OCI-LY7 (cell line): ENCODE data around the gene TAAR5. TPM values are rescaled to one million over a fixed set of nuclear protein-coding genes. Genes with fewer than 3 reads are reported as not detected.

Experiments
- BruUV-seq: library from RNA; stranded (reverse); fragments of 400-500 nt; replicated peaks from 2 replicates; lab custom pipeline; 2021; lab: Mats Ljungman, UMichigan
- CTCF ChIA-PET: fragments of 300-600 bp; sonication (Branson Sonifier 250); formaldehyde crosslinking; loops from one replicate; lab custom pipeline; 2022; ENCODE audit warnings: antibody characterized with exemption; ENCODE audit not compliant: unreplicated experiment; lab: Charles Lee
- POLR2A ChIA-PET: fragments of 300-600 bp; sonication (Branson Sonifier 250); formaldehyde crosslinking; loops from one replicate; lab custom pipeline; 2022; ENCODE audit warnings: antibody characterized with exemption; lab: Charles Lee
- DNase-seq: peaks from one replicate; pipeline ENCODE4 v3.0.0-alpha.2; 2015; ENCODE audit warnings: low spot score
- H2AFZ ChIP-seq: fragments of 200-600 bp; sonication (generic), shearing (Covaris generic); 2 replicates; pipeline ENCODE4 v1.6.1; 2014; ENCODE audit warnings: mild to moderate bottlenecking, antibody characterized with exemption, low read length, moderate library complexity
- H3K27ac ChIP-seq: fragments of 200-600 bp; sonication (generic); 2 replicates; pipeline ENCODE4 v1.5.1; 2014; ENCODE audit warnings: mixed run types, low read depth, mild to moderate bottlenecking, moderate library complexity, low read length, inconsistent platforms; ENCODE audit not compliant: poor library complexity, severe bottlenecking
- H3K36me3 ChIP-seq: fragments of 200-600 bp; sonication (generic); 2 replicates; pipeline ENCODE4 v1.6.1; 2014; ENCODE audit warnings: mild to moderate bottlenecking, antibody characterized with exemption, low read length, moderate library complexity, mixed read lengths; ENCODE audit not compliant: insufficient read depth
- H3K4me1 ChIP-seq: fragments of 200-600 bp; sonication (generic); 2 replicates; pipeline ENCODE4 v1.5.1; 2014; ENCODE audit warnings: mild to moderate bottlenecking, low read length; ENCODE audit not compliant: insufficient read depth, poor library complexity, severe bottlenecking
- H3K4me2 ChIP-seq: fragments of 200-600 bp; sonication (generic); 2 replicates; pipeline ENCODE4 v1.6.1; 2014; ENCODE audit warnings: mild to moderate bottlenecking, low read length
- H3K4me3 ChIP-seq: fragments of 200-600 bp; sonication (generic); 2 replicates; pipeline ENCODE4 v1.5.1; 2014; ENCODE audit warnings: mild to moderate bottlenecking, low read depth, low read length; ENCODE audit not compliant: poor library complexity, severe bottlenecking
- H3K79me2 ChIP-seq: fragments of 200-600 bp; sonication (generic); 2 replicates; pipeline ENCODE4 v1.6.1; 2016; ENCODE audit warnings: low read depth, mild to moderate bottlenecking, low read length, moderate library complexity, mixed read lengths; ENCODE audit not compliant: insufficient read depth
- H3K9me2 ChIP-seq: fragments of 200-600 bp; sonication (generic); 2 replicates; pipeline ENCODE4 v1.6.1; 2016; ENCODE audit warnings: mild to moderate bottlenecking, low read length, mixed read lengths; ENCODE audit not compliant: insufficient read depth
- H3K9me3 ChIP-seq: fragments of 200-600 bp; sonication (generic); 2 replicates; pipeline ENCODE4 v1.6.1; 2014; ENCODE audit warnings: mild to moderate bottlenecking, mixed run types, low read length, mixed read lengths
- H4K20me1 ChIP-seq: fragments of 200-600 bp; sonication (generic); 2 replicates; pipeline ENCODE4 v1.6.1; 2014; ENCODE audit warnings: mild to moderate bottlenecking, antibody characterized with exemption, low read length, moderate library complexity, mixed read lengths; ENCODE audit not compliant: insufficient read depth
- EZH2phosphoT487 ChIP-seq: fragments of 200-600 bp; sonication (generic); IDR thresholded peaks from 2 replicates; pipeline ENCODE4 v1.6.1; 2018; ENCODE audit warnings: low read depth, borderline replicate concordance, mild to moderate bottlenecking, mixed run types, antibody characterized with exemption, low read length, moderate library complexity, mixed read lengths
- intact Hi-C: fragments of 100-400 bp; cut with micrococcal nuclease; formaldehyde crosslinking; loops from one replicate; pipeline ENCODE4 v1.10.0; 2022; ENCODE audit not compliant: unreplicated experiment
- total RNA-seq, 2 experiments: library from RNA; depleted of rRNA in 1 of 2; stranded (reverse); fragments of >200 nt in 1 of 2; shearing (Covaris generic) in 1 of 2; gene quantifications; 2 replicates each; pipeline ENCODE4 v1.2.3, GENCODE V29; 2014 to 2022
- TF ChIP-seq, protein P1 (sequence below): fragments of 200-600 bp; sonication (generic); conservative IDR thresholded peaks from 2 replicates; pipeline ENCODE4 v1.5.1; 2014; ENCODE audit warnings: mild to moderate bottlenecking, antibody characterized with exemption, low read length, moderate library complexity, mixed read lengths

TAAR5 gene
- total RNA-seq, 2 experiments from 2014 or later = not detected

GRCh38 chr6:132614554-132614953 lies 25.0 kb upstream of the TAAR5 start:
- Histone ChIP-seq H3K9me2 (no peaks in the 10 kb centered on the region), H3K4me1 (no peaks in the 10 kb centered on the region), H3K4me3 (peak overlapping the region; percentile 37), H3K79me2 (no peaks in the 10 kb centered on the region), H3K9me3 (no peaks in the 10 kb centered on the region), H4K20me1 (no peaks in the 10 kb centered on the region), H3K36me3 (no peaks in the 10 kb centered on the region), H3K4me2 (peak overlapping the region; percentile 51), H3K27ac (no peak overlapping the region), H2AFZ (peak overlapping the region; percentile 66; the same call in 1 of the 2 replicates)
- POLR2A ChIA-PET = no interaction called here
- CTCF ChIA-PET = no interaction called here
- DNase-seq = no peak
- BruUV-seq = no TSS peak
- intact Hi-C loops = no loop called here
- TF ChIP-seq, protein P1, sequence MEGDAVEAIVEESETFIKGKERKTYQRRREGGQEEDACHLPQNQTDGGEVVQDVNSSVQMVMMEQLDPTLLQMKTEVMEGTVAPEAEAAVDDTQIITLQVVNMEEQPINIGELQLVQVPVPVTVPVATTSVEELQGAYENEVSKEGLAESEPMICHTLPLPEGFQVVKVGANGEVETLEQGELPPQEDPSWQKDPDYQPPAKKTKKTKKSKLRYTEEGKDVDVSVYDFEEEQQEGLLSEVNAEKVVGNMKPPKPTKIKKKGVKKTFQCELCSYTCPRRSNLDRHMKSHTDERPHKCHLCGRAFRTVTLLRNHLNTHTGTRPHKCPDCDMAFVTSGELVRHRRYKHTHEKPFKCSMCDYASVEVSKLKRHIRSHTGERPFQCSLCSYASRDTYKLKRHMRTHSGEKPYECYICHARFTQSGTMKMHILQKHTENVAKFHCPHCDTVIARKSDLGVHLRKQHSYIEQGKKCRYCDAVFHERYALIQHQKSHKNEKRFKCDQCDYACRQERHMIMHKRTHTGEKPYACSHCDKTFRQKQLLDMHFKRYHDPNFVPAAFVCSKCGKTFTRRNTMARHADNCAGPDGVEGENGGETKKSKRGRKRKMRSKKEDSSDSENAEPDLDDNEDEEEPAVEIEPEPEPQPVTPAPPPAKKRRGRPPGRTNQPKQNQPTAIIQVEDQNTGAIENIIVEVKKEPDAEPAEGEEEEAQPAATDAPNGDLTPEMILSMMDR = no peak
- TF ChIP-seq EZH2phosphoT487 = no peak

GRCh38 chr6:132612449-132613108 lies 23.0 kb upstream of the TAAR5 start:
- H3K9me2 ChIP-seq = no peaks in the 10 kb centered on the region
- no peak overlapping the region for H3K4me3 ChIP-seq
- BruUV-seq = no TSS peak
- H4K20me1 ChIP-seq = no peaks in the 10 kb centered on the region
- no peaks in the 10 kb centered on the region for H3K36me3 ChIP-seq
- H3K4me1 ChIP-seq = no peaks in the 10 kb centered on the region
- no peaks in the 10 kb centered on the region for H3K9me3 ChIP-seq
- H2AFZ ChIP-seq = no peak overlapping the region
- TF ChIP-seq, protein P1 = no peak
- no peak for TF ChIP-seq EZH2phosphoT487
- CTCF ChIA-PET = no interaction called here
- H3K27ac ChIP-seq = no peak overlapping the region
- POLR2A ChIA-PET = interaction anchor here (1.6 kb wide), 1 partner anchor 13 kb away, joined by 5 read pairs; no protein-coding TSS in a partner anchor
- DNase-seq = no peak
- no peaks in the 10 kb centered on the region for H3K79me2 ChIP-seq
- H3K4me2 ChIP-seq = no peak overlapping the region
- intact Hi-C loops = no loop called here

DNA sequence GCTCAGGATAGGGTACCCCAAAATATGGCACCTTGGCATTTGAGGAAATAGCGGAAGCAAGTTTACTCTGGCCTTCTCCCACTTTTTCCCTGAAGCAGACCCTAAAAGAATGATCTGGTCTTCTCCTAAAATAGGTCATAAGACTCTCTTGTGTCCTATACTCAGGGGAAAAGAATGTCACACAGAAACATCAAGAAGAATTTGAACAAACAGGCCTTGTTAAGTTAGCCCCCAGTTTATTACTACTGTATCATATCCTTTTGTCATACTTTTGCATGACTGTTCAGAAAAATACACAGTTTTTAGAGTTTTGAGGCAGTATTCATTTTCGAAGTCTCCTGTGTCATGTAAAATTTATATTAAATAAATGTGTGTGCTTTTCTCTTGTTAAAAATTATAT lies 22.1 kb upstream of the TAAR5 start:
- intact Hi-C loops = no loop called here
- ChIA-PET CTCF (no interaction called here), POLR2A (no interaction called here)
- TF ChIP-seq EZH2phosphoT487 = no peak
- TF ChIP-seq, protein P1 = no peak
- Histone ChIP-seq H3K36me3 (no peaks in the 10 kb centered on the region), H4K20me1 (no peaks in the 10 kb centered on the region), H3K27ac (no peak overlapping the region), H3K9me2 (no peaks in the 10 kb centered on the region), H3K4me3 (no peak overlapping the region), H3K4me1 (no peaks in the 10 kb centered on the region), H2AFZ (no peak overlapping the region), H3K9me3 (no peaks in the 10 kb centered on the region), H3K4me2 (no peak overlapping the region), H3K79me2 (no peaks in the 10 kb centered on the region)
- DNase-seq = no peak
- BruUV-seq = no TSS peak
